HG02970 (cell line): Measurements from ENCODE around the gene PCGF3.
"Not testable (repeated sequence)": the region's sequence is repeated elsewhere in the genome, so short reads cannot be mapped to it uniquely, and the experiment has no call there.

Experiments used
- ATAC-seq: cut with Tn5 transposase; IDR thresholded peaks from one replicate; pipeline ENCODE4 v1.9.1; 2021; ENCODE audit warnings: mild to moderate bottlenecking, moderate library complexity, moderate number of reproducible peaks; ENCODE audit not compliant: unreplicated experiment, low FRiP score

PCGF3 gene

DNA sequence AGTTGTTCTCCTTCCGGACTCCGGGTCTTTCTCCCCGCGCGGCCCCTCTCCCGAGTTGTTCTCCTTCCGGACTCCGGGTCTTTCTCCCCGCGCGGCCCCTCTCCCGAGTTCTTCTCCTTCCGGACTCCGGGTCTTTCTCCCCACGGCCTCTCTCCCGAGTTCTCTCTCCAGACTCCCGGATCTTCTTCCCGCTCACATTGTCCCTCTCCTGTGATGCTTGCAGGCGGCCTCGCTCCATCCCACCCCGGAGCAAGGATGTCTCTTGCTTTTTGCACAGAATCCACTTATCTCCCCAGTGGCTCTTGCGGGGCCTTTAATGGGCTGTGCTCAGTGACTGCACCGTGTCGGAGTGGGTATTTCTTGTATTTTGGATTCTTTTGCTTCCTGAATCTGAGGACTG is 54.2 kb downstream of the PCGF3 start:
- ATAC-seq, result not testable (repeated sequence)

DNA sequence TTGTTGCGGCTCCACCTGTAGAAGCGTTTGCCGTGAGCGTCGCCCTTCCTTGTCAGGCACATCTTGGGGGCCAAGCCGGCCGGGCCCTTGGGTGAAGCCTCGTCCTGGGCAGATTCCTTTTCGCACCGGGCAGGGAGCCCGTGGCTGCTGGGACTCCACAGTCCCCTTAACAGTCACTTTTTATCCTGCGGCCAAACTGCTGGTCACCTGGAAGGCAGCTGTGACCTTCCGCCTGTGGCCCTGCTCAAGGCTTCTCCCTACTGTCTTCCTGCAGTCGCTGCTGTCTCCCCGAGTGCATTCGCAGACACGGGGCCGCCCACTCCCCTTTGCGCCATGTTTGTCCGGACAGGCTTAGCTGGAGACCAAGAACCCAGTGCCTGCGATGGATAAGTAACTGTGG is 55.0 kb downstream of the PCGF3 start:
- ATAC-seq, result no peak

DNA sequence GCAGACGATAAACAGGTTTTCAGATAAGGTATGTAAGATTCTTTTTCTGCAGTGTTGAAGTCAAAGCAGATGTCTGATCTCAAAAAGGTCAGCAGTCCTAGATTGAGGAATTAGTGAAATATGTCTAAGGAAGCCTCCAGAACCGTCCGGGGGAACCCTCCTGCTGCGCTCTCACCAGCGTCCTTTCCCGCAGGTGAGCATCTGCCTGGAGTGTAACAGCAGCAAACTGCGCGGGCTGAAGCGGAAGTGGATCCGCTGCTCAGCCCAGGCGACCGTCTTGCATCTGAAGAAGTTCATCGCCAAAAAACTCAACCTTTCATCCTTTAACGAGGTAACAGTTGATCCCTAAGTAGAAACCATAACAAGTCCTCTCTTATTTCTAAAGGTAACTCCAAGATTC is 55.5 kb downstream of the PCGF3 start:
- no peak for ATAC-seq

- ATAC-seq, result no peak
These were observed 56.1 kb downstream of the PCGF3 start for GRCh38 chr4:761739-762138.

GRCh38 chr4:762211-763190 is 56.9 kb downstream of the PCGF3 start:
- no peak for ATAC-seq

GRCh38 chr4:763191-763810 is 57.7 kb downstream of the PCGF3 start:
- ATAC-seq, result no peak

DNA sequence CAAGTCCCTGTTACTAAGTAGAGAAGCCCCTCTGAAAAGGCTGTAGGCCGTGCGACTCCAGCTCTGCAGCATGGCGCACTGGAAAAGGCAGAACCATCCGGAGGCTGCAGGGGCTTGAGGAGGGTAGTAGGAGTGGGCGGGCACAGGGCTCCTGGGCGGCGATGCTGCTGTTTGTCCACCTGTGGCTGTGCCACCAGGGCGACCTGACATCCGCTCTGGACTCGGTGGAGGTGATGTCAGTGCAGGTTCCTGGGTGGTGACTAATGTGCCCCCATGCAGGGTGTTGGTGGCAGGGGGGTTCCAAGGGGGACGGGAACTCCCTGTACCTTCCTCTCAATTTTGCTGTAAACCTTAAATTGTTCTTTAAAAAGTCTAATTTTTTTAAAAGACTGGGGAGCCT is 58.3 kb downstream of the PCGF3 start:
- no peak for ATAC-seq

DNA sequence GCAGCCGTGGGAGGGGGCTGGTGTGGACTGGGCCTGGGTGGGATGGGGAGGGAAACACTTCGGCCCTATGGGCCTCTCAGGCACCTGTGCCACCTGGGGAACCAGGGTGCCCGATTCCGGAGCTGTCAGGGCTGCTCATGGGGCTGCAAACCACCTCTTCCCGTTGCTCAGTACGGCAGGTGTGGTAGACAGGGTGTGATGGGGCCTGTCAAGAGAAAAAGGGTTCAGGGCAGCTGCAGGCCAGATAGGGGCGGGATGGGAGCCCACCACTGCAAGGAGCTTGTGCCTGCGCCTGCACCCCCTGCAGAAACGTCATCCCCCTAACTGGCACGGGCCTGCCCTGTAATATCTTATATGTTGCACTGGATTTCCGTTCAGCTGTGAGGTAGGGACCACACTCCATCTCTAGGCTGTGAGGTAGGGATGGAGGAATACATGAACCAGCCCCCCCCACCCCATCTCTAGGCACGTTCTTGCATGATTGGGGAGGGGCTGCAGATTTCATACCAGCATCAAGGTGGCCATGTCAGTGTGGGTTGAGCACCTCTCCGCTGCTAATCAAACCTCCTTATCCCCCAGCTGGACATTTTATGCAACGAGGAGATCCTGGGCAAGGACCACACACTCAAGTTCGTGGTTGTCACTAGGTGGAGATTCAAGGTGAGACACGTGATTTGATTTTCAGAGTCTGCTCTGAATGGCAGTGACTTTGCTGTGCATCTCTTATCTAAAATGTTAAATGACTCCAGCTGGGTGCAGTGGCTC is 59.0 kb downstream of the PCGF3 start:
- ATAC-seq, result no peak

DNA sequence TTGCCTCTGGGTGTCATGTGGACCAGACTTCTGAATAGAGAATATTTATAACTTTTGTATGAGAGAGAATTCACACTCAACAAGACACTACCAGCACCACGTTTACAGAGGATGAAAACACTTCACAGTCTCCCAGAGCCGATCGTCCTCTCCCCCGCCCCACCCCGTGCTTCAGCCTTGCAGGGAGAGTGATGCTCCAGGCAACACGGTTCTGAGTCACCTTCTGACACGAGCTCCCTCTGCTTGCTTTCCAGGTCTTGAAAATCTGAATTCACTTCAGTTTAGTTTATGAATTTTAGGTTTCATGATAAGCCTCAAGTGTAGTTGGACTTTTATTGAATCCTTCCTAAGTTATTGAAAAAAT is 60.5 kb downstream of the PCGF3 start:
- no peak for ATAC-seq

GRCh38 chr4:766559-767283 is 61.1 kb downstream of the PCGF3 start:
- no peak for ATAC-seq

DNA sequence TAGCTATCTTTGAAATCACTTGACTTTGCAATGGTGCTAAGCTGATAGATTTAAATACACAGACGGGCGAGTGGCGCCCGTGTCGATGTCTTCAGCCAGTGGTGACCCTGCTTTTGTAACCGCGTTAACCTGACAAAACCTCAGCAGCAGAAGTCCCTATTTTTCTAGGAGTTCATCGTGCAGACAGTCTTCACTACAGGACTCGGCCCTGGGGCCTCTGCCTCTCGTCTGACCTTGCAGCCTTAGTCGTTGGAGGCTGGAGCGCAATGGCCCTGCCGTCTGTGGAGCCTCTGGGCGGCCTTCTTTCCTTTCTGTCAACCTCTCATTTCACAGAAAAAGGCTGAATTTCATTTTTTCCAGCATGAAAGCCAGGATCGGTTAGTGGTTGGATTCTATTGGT is 62.4 kb downstream of the PCGF3 start:
- no peak for ATAC-seq

- no peak for ATAC-seq
These were observed 63.4 kb downstream of the PCGF3 start for GRCh38 chr4:768995-769394.

GRCh38 chr4:769511-769910 is 63.9 kb downstream of the PCGF3 start:
- no peak for ATAC-seq

- ATAC-seq, result no peak
These were observed 64.4 kb downstream of the PCGF3 start for GRCh38 chr4:770022-770421.

- ATAC-seq, result no peak
These were observed 65.8 kb downstream of the PCGF3 start for GRCh38 chr4:771464-771863.

- ATAC-seq, result no peak
These were observed 66.5 kb downstream of the PCGF3 start for GRCh38 chr4:772118-772517.

- ATAC-seq, result no peak
These were observed 67.1 kb downstream of the PCGF3 start for GRCh38 chr4:772776-773175.

DNA sequence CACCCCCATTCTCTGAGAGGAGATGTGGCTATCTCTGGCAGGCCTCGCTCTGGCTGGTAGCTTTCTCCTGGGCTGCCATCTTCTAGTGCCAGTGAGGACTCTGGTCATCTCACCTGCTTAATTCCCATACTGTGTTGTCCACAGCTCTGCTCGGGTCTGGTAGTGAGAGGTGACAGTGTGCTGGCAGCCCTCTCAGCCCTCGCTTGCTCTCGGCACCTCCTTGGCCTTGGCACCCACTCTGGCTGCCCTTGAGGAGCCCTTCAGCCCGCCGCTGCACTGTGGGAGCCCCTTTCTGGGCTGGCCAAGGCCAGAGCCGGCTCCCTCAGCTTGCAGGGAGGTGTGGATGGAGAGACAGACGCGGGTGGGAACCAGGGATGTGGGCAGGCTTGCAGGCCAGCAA is 67.6 kb downstream of the PCGF3 start:
- no peak for ATAC-seq

DNA sequence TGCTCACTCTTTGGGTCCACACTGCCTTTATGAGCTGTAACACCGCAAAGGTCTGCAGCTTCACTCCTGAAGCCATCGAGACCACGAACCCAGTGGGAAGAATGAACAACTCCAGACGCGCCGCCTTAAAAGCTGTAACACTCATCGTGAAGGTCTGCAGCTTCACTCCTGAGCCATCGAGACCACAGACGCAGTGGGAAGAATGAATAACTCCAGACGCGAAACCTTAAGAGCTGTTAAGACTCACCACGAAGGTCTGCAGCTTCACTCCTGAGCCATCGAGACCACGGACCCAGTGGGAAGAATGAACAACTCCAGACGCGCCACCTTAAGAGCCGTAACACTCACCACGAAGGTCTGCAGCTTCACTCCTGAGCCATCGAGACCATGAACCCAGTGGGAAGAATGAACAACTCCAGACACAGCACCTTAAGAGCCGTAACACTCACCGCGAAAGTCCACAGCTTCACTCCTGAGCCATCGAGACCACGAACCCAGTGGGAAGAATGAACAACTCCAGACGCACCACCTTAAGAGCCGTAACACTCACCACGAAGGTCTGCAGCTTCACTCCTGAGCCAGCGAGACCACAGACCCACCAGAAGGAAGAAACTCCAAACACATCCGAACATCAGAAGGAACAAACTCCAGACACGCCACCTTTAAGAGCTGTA is 68.9 kb downstream of the PCGF3 start:
- ATAC-seq, result not testable (repeated sequence)

GRCh38 chr4:775485-775884 is 69.9 kb downstream of the PCGF3 start:
- not testable (repeated sequence) for ATAC-seq
